A549 (cell line): ENCODE results near the gene MMP24. TPM values are rescaled to one million over a fixed set of nuclear protein-coding genes. Genes with fewer than 3 reads are reported as not detected.
A peak's percentile ranks its signal among the peaks of the same experiment; 100 is the strongest.

Experiments used
- ATAC-seq, 2 experiments: fragments of 200-7000 bp in 1 of 2; fragments of >200 bp in 1 of 2; cut with Nextera tagmentation in 1 of 2; cut with Tn5 transposase in 1 of 2; 3 replicates each; pipeline versions ENCODE4 v1.8.0 to v1.9.1; 2018 to 2020; ENCODE audit warnings: mild to moderate bottlenecking in 1 of 2, moderate library complexity in 1 of 2
- CTCF ChIA-PET: fragments of 300-600 bp; sonication (Branson Sonifier 250); formaldehyde crosslinking; extraction: SDS; loops from one replicate; lab custom pipeline; 2021; ENCODE audit warnings: antibody characterized with exemption, inconsistent platforms; lab: Yijun Ruan, JAX
- POLR2A ChIA-PET: fragments of 350-600 bp; formaldehyde crosslinking; extraction: SDS; loops from one replicate; lab custom pipeline; 2021; ENCODE audit warnings: antibody characterized with exemption, inconsistent platforms; lab: Yijun Ruan, JAX
- DNase-seq, 2 experiments: peaks; one replicate each; pipeline versions ENCODE4 v3.0.0 to v3.0.0-alpha.2; 2011 to 2016; ENCODE audit warnings: low read depth in 1 of 2, low spot score in 1 of 2
- FAIRE-seq: peaks from 2 replicates; lab custom pipeline; 2011; peaks lifted over from hg19 to GRCh38; lab: Jason Lieb, UNC
- H3K27ac ChIP-seq, 2 experiments: fragments of >200 bp; sonication (Bioruptor Twin); formaldehyde crosslinking; 3 replicates each; pipeline ENCODE4 v1.5.1; 2016 to 2017
- H3K4me1 ChIP-seq: fragments of >200 bp; sonication (Bioruptor Twin); formaldehyde crosslinking; 3 replicates; pipeline ENCODE4 v1.6.1; 2016
- H3K4me2 ChIP-seq: fragments of >200 bp; sonication (Bioruptor Twin); formaldehyde crosslinking; 3 replicates; pipeline ENCODE4 v1.6.1; 2016
- H3K4me3 ChIP-seq: fragments of >200 bp; sonication (Bioruptor Twin); formaldehyde crosslinking; 3 replicates; pipeline ENCODE4 v1.5.1; 2016
- H3K9me3 ChIP-seq: fragments of >200 bp; sonication (Bioruptor Twin); formaldehyde crosslinking; 3 replicates; pipeline ENCODE4 v1.6.1; 2016
- BCL3 ChIP-seq: fragments of >200 bp; sonication (Bioruptor Twin); formaldehyde crosslinking; IDR thresholded peaks from 3 replicates; pipeline ENCODE4 v1.6.1; 2016
- CBX2 ChIP-seq: fragments of 200-600 bp; sonication (generic); IDR thresholded peaks from 2 replicates; pipeline ENCODE4 v1.6.1; 2016; ENCODE audit warnings: low read depth, mild to moderate bottlenecking, borderline replicate concordance
- CEBPB ChIP-seq, 2 experiments: fragments of >200 bp in 1 of 2; sonication (Bioruptor Twin) in 1 of 2; formaldehyde crosslinking in 1 of 2; IDR thresholded peaks; 2 replicates each; pipeline ENCODE4 v1.6.1; 2012 to 2016
- CHD2 ChIP-seq: fragments of 150-350 bp; IDR thresholded peaks from 2 replicates; pipeline ENCODE4 v1.6.1; 2014; ENCODE audit warnings: low read length; ENCODE audit not compliant: partially characterized antibody
- FOSL2 ChIP-seq, 2 experiments: fragments of 450-650 bp in 1 of 2; fragments of >200 bp in 1 of 2; sonication (Bioruptor Twin) in 1 of 2; formaldehyde crosslinking; IDR thresholded peaks; 2 replicates each; pipeline versions ENCODE4 v1.5.0 to v1.6.1; 2016 to 2020; ENCODE audit warnings: mild to moderate bottlenecking in 1 of 2, moderate library complexity in 1 of 2
- FOXS1 ChIP-seq: fragments of 250-450 bp; sonication (Bioruptor Pico); IDR thresholded peaks from 2 replicates; pipeline ENCODE4 v1.5.0; 2020; ENCODE audit warnings: mild to moderate bottlenecking, moderate library complexity
- GATA3 ChIP-seq: IDR thresholded peaks from 2 replicates; pipeline ENCODE4 v1.6.1; 2012; ENCODE audit warnings: borderline replicate concordance
- HDAC2 ChIP-seq: fragments of 200-600 bp; sonication (generic); IDR thresholded peaks from 2 replicates; pipeline ENCODE4 v1.6.1; 2016
- HES2 ChIP-seq: fragments of >200 bp; sonication (Bioruptor Twin); formaldehyde crosslinking; IDR thresholded peaks from 2 replicates; pipeline ENCODE4 v1.6.1; 2016
- HEYL ChIP-seq: fragments of 250-450 bp; sonication (Bioruptor Pico); IDR thresholded peaks from 2 replicates; pipeline ENCODE4 v1.8.0; 2021; ENCODE audit warnings: mild to moderate bottlenecking, moderate library complexity
- HOXA7 ChIP-seq: fragments of 250-450 bp; sonication (Bioruptor Pico); IDR thresholded peaks from 2 replicates; pipeline ENCODE4 v1.5.0; 2020; ENCODE audit warnings: mild to moderate bottlenecking, moderate library complexity
- JUNB ChIP-seq: fragments of >200 bp; sonication (Bioruptor Twin); formaldehyde crosslinking; IDR thresholded peaks from 2 replicates; pipeline ENCODE4 v1.6.1; 2016
- KDM5A ChIP-seq: fragments of 200-600 bp; sonication (generic); IDR thresholded peaks from 2 replicates; pipeline ENCODE4 v1.6.1; 2016; ENCODE audit warnings: antibody characterized with exemption, mild to moderate bottlenecking
- MYC ChIP-seq: IDR thresholded peaks from 2 replicates; pipeline ENCODE4 v1.6.1; 2012; ENCODE audit warnings: mild to moderate bottlenecking, inconsistent platforms, low read length, improper control_type of control experiment, borderline replicate concordance
- NPAS2 ChIP-seq: fragments of 250-450 bp; sonication (Bioruptor Pico); IDR thresholded peaks from 2 replicates; pipeline ENCODE4 v1.8.0; 2022; ENCODE audit warnings: mild to moderate bottlenecking, moderate library complexity, borderline replicate concordance
- PHF8 ChIP-seq: fragments of 200-600 bp; sonication (generic); IDR thresholded peaks from 2 replicates; pipeline ENCODE4 v1.6.1; 2016; ENCODE audit warnings: low read depth, mild to moderate bottlenecking, antibody characterized with exemption, moderate library complexity, borderline replicate concordance
- POLR2A ChIP-seq: IDR thresholded peaks from 2 replicates; pipeline ENCODE4 v1.6.1; 2012; ENCODE audit warnings: mild to moderate bottlenecking, low read length
- RARB ChIP-seq: fragments of 250-450 bp; sonication (Bioruptor Pico); IDR thresholded peaks from 2 replicates; pipeline ENCODE4 v1.8.0; 2021; ENCODE audit warnings: mild to moderate bottlenecking, moderate library complexity
- RNF2 ChIP-seq: fragments of 200-600 bp; sonication (generic); IDR thresholded peaks from 2 replicates; pipeline ENCODE4 v1.6.1; 2016; ENCODE audit warnings: low read depth, mild to moderate bottlenecking, antibody characterized with exemption, moderate library complexity, borderline replicate concordance
- SREBF2 ChIP-seq: fragments of 450-650 bp; IDR thresholded peaks from 2 replicates; pipeline ENCODE4 v1.6.1; 2014; ENCODE audit warnings: mild to moderate bottlenecking, moderate library complexity
- TFCP2L1 ChIP-seq: fragments of 250-450 bp; sonication (Bioruptor Pico); IDR thresholded peaks from 2 replicates; pipeline ENCODE4 v1.5.0; 2021; ENCODE audit warnings: mild to moderate bottlenecking
- TP53 ChIP-seq: fragments of 250-450 bp; sonication (Bioruptor Pico); IDR thresholded peaks from 2 replicates; pipeline ENCODE4 v1.5.0; 2021; ENCODE audit warnings: mild to moderate bottlenecking, moderate library complexity
- USF2 ChIP-seq: fragments of 450-650 bp; IDR thresholded peaks from 2 replicates; pipeline ENCODE4 v1.6.1; 2014; ENCODE audit warnings: antibody characterized with exemption
- ZC3H11A ChIP-seq: fragments of 450-650 bp; IDR thresholded peaks from 2 replicates; pipeline ENCODE4 v1.6.1; 2014; ENCODE audit warnings: antibody characterized with exemption, mild to moderate bottlenecking
- ZFP36 ChIP-seq: fragments of 450-650 bp; IDR thresholded peaks from 2 replicates; pipeline ENCODE4 v1.6.1; 2014; ENCODE audit warnings: borderline replicate concordance; ENCODE audit not compliant: partially characterized antibody
- WGBS: methylation state at CpG from one replicate; pipeline ENCODE4 v1.1.6; 2017; ENCODE audit errors: missing lambda C conversion rate; 5-methylcytosine and 5-hydroxymethylcytosine counted together
- polyA plus RNA-seq, 4 experiments: library from polyadenylated mRNA; depleted of rRNA in 3 of 4; stranded (reverse); fragments of >200 nt; fragmentation: RNase III in 1 of 4; extraction: RNeasy Plus Mini Kit Qiagen cat#74134 plus additional on column Dnase treatment in 1 of 4; gene quantifications; 2 replicates in 3 of 4; 3 replicates in 1 of 4; pipeline ENCODE4 v1.2.3, GENCODE V29; 2011 to 2017
- TF ChIP-seq, protein P1 (sequence below): fragments of >200 bp; sonication (Bioruptor Twin); formaldehyde crosslinking; IDR thresholded peaks from 3 replicates; pipeline ENCODE4 v1.5.1; 2016

Gene MMP24
- polyA plus RNA-seq, 2 of the 4 experiments (the other 2 are of a cell fraction): 21.3 to 33.3 TPM

DNA sequence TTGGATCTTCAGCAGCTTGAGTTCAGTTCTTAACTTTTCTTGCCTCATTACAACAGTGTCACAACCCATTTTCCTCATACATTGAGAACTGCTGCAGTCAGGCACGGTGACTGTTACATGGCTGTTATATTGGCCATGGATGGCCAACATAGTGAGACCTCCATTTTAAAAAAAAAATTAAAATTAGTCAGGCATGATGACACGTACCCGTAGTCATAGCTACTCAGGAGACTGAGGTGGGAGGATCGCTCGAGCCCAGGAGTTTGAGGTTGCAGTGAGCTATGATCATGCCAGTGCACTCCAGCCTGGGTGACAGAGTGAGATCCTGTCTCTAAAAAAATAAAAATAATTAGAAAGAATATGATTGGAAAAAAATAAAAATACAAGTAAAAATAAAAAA lies 9.9 kb upstream of the MMP24 start:
- H3K27ac ChIP-seq: peak overlapping the region; percentile 76 to 91
- H3K4me3 ChIP-seq: no peak overlapping the region
- ChIA-PET CTCF (interaction anchor here (0.7 to 5.3 kb wide), 8 partner anchors 8 to 72 kb away, joined by 3 to 21 read pairs (median 6); partner anchors contain the start of gene EDEM2), POLR2A (no interaction called here)
- DNase-seq (no peak), ATAC-seq (no peak; a peak in 1 of 6 replicates), FAIRE-seq (no peak)
- 90% methylated on average over 5 of the region's 5 CpGs for WGBS
- peaks cover 65% of the 10 kb centered on the region for H3K4me1 ChIP-seq
- H3K4me2 ChIP-seq: no peak overlapping the region; the same call in 2 of the 3 replicates
- no peaks in the 10 kb centered on the region for H3K9me3 ChIP-seq
- TF ChIP-seq, protein P1, sequence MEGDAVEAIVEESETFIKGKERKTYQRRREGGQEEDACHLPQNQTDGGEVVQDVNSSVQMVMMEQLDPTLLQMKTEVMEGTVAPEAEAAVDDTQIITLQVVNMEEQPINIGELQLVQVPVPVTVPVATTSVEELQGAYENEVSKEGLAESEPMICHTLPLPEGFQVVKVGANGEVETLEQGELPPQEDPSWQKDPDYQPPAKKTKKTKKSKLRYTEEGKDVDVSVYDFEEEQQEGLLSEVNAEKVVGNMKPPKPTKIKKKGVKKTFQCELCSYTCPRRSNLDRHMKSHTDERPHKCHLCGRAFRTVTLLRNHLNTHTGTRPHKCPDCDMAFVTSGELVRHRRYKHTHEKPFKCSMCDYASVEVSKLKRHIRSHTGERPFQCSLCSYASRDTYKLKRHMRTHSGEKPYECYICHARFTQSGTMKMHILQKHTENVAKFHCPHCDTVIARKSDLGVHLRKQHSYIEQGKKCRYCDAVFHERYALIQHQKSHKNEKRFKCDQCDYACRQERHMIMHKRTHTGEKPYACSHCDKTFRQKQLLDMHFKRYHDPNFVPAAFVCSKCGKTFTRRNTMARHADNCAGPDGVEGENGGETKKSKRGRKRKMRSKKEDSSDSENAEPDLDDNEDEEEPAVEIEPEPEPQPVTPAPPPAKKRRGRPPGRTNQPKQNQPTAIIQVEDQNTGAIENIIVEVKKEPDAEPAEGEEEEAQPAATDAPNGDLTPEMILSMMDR: no peak
- TF ChIP-seq FOSL2 (IDR thresholded peaks at IDR 0.05) (no peak), FOSL2 (CRISPR knock-in tag; IDR thresholded peaks at IDR 0.05) (no peak), JUNB (no peak), RNF2 (no peak), HDAC2 (no peak), ZFP36 (no peak), USF2 (no peak), HES2 (no peak), KDM5A (no peak)

DNA sequence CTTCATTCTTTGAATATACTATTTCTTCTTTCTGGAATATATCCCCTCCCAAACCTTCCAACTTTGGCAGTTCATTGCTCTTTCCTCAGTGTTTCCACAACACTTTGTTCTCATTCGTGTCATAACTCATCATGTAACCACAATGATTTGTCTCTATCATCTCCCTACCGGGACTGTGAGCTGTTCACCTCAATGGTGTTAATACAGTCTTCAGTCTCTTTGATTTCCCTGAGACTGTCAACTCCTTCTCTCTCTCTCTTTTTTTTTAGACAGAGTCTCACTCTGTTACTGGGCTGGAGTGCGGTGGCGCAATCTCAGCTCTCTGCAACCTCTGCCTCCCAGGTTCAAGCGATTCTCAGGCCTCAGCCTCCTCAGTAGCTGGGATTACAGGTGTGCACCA lies 2.5 kb upstream of the MMP24 start:
- no peak for TF ChIP-seq NPAS2 (CRISPR knock-in tag)
- TF ChIP-seq HEYL (CRISPR knock-in tag): no peak
- no peak for TF ChIP-seq TFCP2L1 (CRISPR knock-in tag)
- no peak for TF ChIP-seq POLR2A
- TF ChIP-seq HDAC2: no peak
- TF ChIP-seq, all 56 proteins: peak for 0
- ATAC-seq: no peak
- Histone ChIP-seq H3K4me1 (peaks cover 26% of the 10 kb centered on the region; the same call in 2 of the 3 replicates), H3K9me3 (no peaks in the 10 kb centered on the region), H3K4me2 (no peak overlapping the region), H3K4me3 (no peak overlapping the region), H3K27ac (peak overlapping the region in 1 of 2 experiments; percentile 5; a peak in 2 of 6 replicates)
- no peak for DNase-seq
- WGBS: 89% methylated on average over 5 of the region's 5 CpGs
- POLR2A ChIA-PET: interaction anchor here (0.5 kb wide), 1 partner anchor 49 kb away, joined by 3 read pairs; no protein-coding TSS in a partner anchor
- no peak for FAIRE-seq
- CTCF ChIA-PET: interaction anchor here (0.6 to 1.8 kb wide), 7 partner anchors 15 to 128 kb away, joined by 3 to 12 read pairs (median 5); no protein-coding TSS in a partner anchor

GRCh38 chr20:35224536-35224935 lies 2.0 kb upstream of the MMP24 start:
- Histone ChIP-seq H3K4me2 (no peak overlapping the region), H3K27ac (peak overlapping the region in 1 of 2 experiments; percentile 5; a peak in 2 of 6 replicates), H3K4me1 (peaks cover 26% of the 10 kb centered on the region; the same call in 2 of the 3 replicates), H3K4me3 (no peak overlapping the region), H3K9me3 (no peaks in the 10 kb centered on the region)
- 95% methylated on average over 5 of the region's 5 CpGs for WGBS
- ChIA-PET CTCF (interaction anchor here (1.2 to 1.8 kb wide), 5 partner anchors 16 to 129 kb away, joined by 3 to 12 read pairs (median 5); no protein-coding TSS in a partner anchor), POLR2A (interaction anchor here (0.5 to 0.6 kb wide), 2 partner anchors 49 to 229 kb away, joined by 3 read pairs; no protein-coding TSS in a partner anchor)
- FAIRE-seq (no peak), ATAC-seq (no peak), DNase-seq (no peak)
- no peak for TF ChIP-seq GATA3
- no peak for TF ChIP-seq JUNB
- TF ChIP-seq CBX2: no peak
- TF ChIP-seq, protein P1: no peak
- TF ChIP-seq MYC: no peak
- no peak for TF ChIP-seq CHD2
- no peak for TF ChIP-seq SREBF2
- no peak for TF ChIP-seq RARB
- TF ChIP-seq ZC3H11A: no peak
- TF ChIP-seq USF2: no peak
- TF ChIP-seq BCL3: no peak
- no peak for TF ChIP-seq TP53 (CRISPR knock-in tag)
- no peak for TF ChIP-seq CEBPB (IDR thresholded peaks at IDR 0.05)
- no peak for TF ChIP-seq HES2
- no peak for TF ChIP-seq FOXS1 (CRISPR knock-in tag)
- TF ChIP-seq PHF8: no peak
- no peak for TF ChIP-seq HOXA7
